HCT116 (cell line): Measurements from ENCODE around the gene SLC15A3. TPM values are rescaled to one million over a fixed set of nuclear protein-coding genes. Genes with fewer than 3 reads are reported as not detected.

Experiments
- ATAC-seq: fragments of 200-7000 bp; cut with Tn5 transposase; 2 replicates; pipeline ENCODE4 v1.9.1; 2020; ENCODE audit warnings: mild to moderate bottlenecking, moderate library complexity
- BruUV-seq: library from RNA; stranded (reverse); fragments of 400-500 nt; replicated peaks from 2 replicates; lab custom pipeline; 2021; lab: Mats Ljungman, UMichigan
- CTCF ChIA-PET: fragments of 300-600 bp; sonication (Branson Sonifier 250); formaldehyde crosslinking; loops from one replicate; lab custom pipeline; 2021; ENCODE audit warnings: antibody characterized with exemption; lab: Charles Lee
- POLR2A ChIA-PET: fragments of 300-600, 350-600 bp; sonication (Branson Sonifier 250); formaldehyde crosslinking; loops from one replicate; lab custom pipeline; 2021; ENCODE audit warnings: antibody characterized with exemption; lab: Charles Lee
- RAD21 ChIA-PET, 2 experiments: fragments of 300-600 bp; sonication (Branson Sonifier 250); formaldehyde crosslinking; loops; one replicate each; lab custom pipeline; 2023; ENCODE audit warnings: low total read pairs in 2 of 2; ENCODE audit not compliant: uncharacterized antibody in 2 of 2, unreplicated experiment in 2 of 2, low non-redundant PET in 1 of 2; lab: Charles Lee
- DNase-seq: peaks from one replicate; pipeline ENCODE4 v3.0.0-alpha.2; 2010; ENCODE audit warnings: low read depth, low spot score
- H2AFZ ChIP-seq: fragments of 200-600 bp; shearing (Covaris generic), sonication (generic); 2 replicates; pipeline ENCODE4 v1.6.1; 2017; ENCODE audit warnings: low read depth, mixed run types, mixed read lengths, antibody characterized with exemption, low read length; ENCODE audit not compliant: poor library complexity, severe bottlenecking
- H3K27ac ChIP-seq: 2 replicates; pipeline ENCODE4 v1.5.1; 2012; ENCODE audit warnings: low read depth, low read length
- H3K27me3 ChIP-seq: fragments of 200-600 bp; sonication (generic); 2 replicates; pipeline ENCODE4 v1.6.1; 2016; ENCODE audit warnings: mixed run types, low read length, mixed read lengths; ENCODE audit not compliant: insufficient read depth
- H3K36me3 ChIP-seq, 2 experiments: fragments of 200-500 bp in 1 of 2; fragments of 200-600 bp in 1 of 2; sonication (Bioruptor generic) in 1 of 2; sonication (generic) in 1 of 2; 2 replicates each; pipeline versions ENCODE4 v1.5.1 to v1.6.1; 2014 to 2016; ENCODE audit warnings: low read length in 2 of 2, inconsistent platforms in 1 of 2, mixed read lengths in 1 of 2, mixed run types in 1 of 2; ENCODE audit not compliant: insufficient read depth in 2 of 2, control insufficient read depth in 1 of 2
- H3K4me1 ChIP-seq, 2 experiments: fragments of 200-600 bp in 1 of 2; sonication (generic) in 1 of 2; 2 replicates each; pipeline versions ENCODE4 v1.5.1 to v1.6.1; 2012 to 2017; ENCODE audit warnings: low read length in 2 of 2, inconsistent platforms in 1 of 2, mild to moderate bottlenecking in 1 of 2, mixed read lengths in 1 of 2, mixed run types in 1 of 2, moderate library complexity in 1 of 2; ENCODE audit not compliant: insufficient read depth in 2 of 2, control insufficient read depth in 1 of 2
- H3K4me2 ChIP-seq: fragments of 200-600 bp; sonication (generic); 2 replicates; pipeline ENCODE4 v1.6.1; 2017; ENCODE audit warnings: mixed run types, low read length, mixed read lengths
- H3K4me3 ChIP-seq, 2 experiments: fragments of 200-600 bp in 1 of 2; sonication (generic) in 1 of 2; replicated peaks in 1 of 2; 2 replicates each; pipeline ENCODE4 v1.5.1; 2011 to 2016; ENCODE audit warnings: low read length in 2 of 2, control low read depth in 1 of 2, low read depth in 1 of 2, mild to moderate bottlenecking in 1 of 2, mixed read lengths in 1 of 2, mixed run types in 1 of 2
- H3K79me2 ChIP-seq: fragments of 200-600 bp; sonication (generic); 2 replicates; pipeline ENCODE4 v1.6.1; 2017; ENCODE audit warnings: mild to moderate bottlenecking, mixed run types, low read length, moderate library complexity, mixed read lengths; ENCODE audit not compliant: insufficient read depth
- H3K9ac ChIP-seq: fragments of 200-600 bp; sonication (generic); 2 replicates; pipeline ENCODE4 v1.6.1; 2016; ENCODE audit warnings: low read length, mixed read lengths
- H3K9me2 ChIP-seq: fragments of 200-600 bp; sonication (generic), shearing (Covaris generic); 2 replicates; pipeline ENCODE4 v1.6.1; 2017; ENCODE audit warnings: mixed run types, mild to moderate bottlenecking, moderate library complexity; ENCODE audit not compliant: insufficient read depth
- H3K9me3 ChIP-seq, 2 experiments: fragments of 200-500 bp in 1 of 2; fragments of 200-600 bp in 1 of 2; sonication (Bioruptor generic) in 1 of 2; sonication (generic) in 1 of 2; 2 replicates each; pipeline ENCODE4 v1.6.1; 2014 to 2017; ENCODE audit warnings: low read length in 2 of 2, mixed read lengths in 2 of 2, inconsistent platforms in 1 of 2, low read depth in 1 of 2, mild to moderate bottlenecking in 1 of 2, mixed run types in 1 of 2, moderate library complexity in 1 of 2; ENCODE audit not compliant: control insufficient read depth in 1 of 2, insufficient read depth in 1 of 2
- H4K20me1 ChIP-seq: fragments of 200-600 bp; sonication (generic), shearing (Covaris generic); 2 replicates; pipeline ENCODE4 v1.6.1; 2017; ENCODE audit warnings: mixed run types, mild to moderate bottlenecking, moderate library complexity; ENCODE audit not compliant: insufficient read depth
- CEBPB ChIP-seq: IDR thresholded peaks from 2 replicates; pipeline ENCODE4 v1.6.1; 2012; ENCODE audit warnings: low read depth
- CTCF ChIP-seq, 3 experiments: fragments of 200-600 bp in 1 of 3; sonication (generic) in 1 of 3; IDR thresholded peaks in 2 of 3; conservative IDR thresholded peaks in 1 of 3; 2 replicates each; pipeline ENCODE4 v1.5.1; 2012 to 2017; ENCODE audit warnings: low read depth in 2 of 3, low read length in 2 of 3, antibody characterized with exemption in 1 of 3, borderline replicate concordance in 1 of 3, control low read depth in 1 of 3, mild to moderate bottlenecking in 1 of 3, mixed read lengths in 1 of 3, mixed run types in 1 of 3, moderate library complexity in 1 of 3; ENCODE audit not compliant: insufficient read depth in 1 of 3
- ELF1 ChIP-seq: IDR thresholded peaks from 2 replicates; pipeline ENCODE4 v1.6.1; 2012; ENCODE audit warnings: low read depth, borderline replicate concordance
- EZH2 ChIP-seq: fragments of 200-600 bp; sonication (generic); IDR thresholded peaks from 2 replicates; pipeline ENCODE4 v1.6.1; 2017; ENCODE audit warnings: antibody characterized with exemption, mixed run types
- EZH2phosphoT487 ChIP-seq: fragments of 200-600 bp; IDR thresholded peaks from 2 replicates; pipeline ENCODE4 v1.6.1; 2018; ENCODE audit warnings: antibody characterized with exemption, borderline replicate concordance
- JUND ChIP-seq: IDR thresholded peaks from 2 replicates; pipeline ENCODE4 v1.6.1; 2012
- POLR2A ChIP-seq: IDR thresholded peaks from 2 replicates; pipeline ENCODE4 v1.7.0; 2011; ENCODE audit warnings: borderline replicate concordance; ENCODE audit not compliant: insufficient read depth, insufficient read length; ENCODE audit errors: extremely low read depth
- RAD21 ChIP-seq: IDR thresholded peaks from 2 replicates; pipeline ENCODE4 v1.6.1; 2012; ENCODE audit warnings: low read depth, mild to moderate bottlenecking
- REST ChIP-seq: IDR thresholded peaks from 2 replicates; pipeline ENCODE4 v1.6.1; 2012; ENCODE audit warnings: low read depth
- SP1 ChIP-seq: IDR thresholded peaks from 2 replicates; pipeline ENCODE4 v1.6.1; 2012; ENCODE audit warnings: low read depth
- TCF7L2 ChIP-seq: IDR thresholded peaks from 2 replicates; pipeline ENCODE4 v1.7.0; 2011; ENCODE audit warnings: borderline replicate concordance, inconsistent platforms; ENCODE audit not compliant: insufficient read depth, insufficient read length; ENCODE audit errors: extremely low read depth
- YY1 ChIP-seq: IDR thresholded peaks from 2 replicates; pipeline ENCODE4 v1.6.1; 2011; ENCODE audit warnings: low read length, low read depth, moderate library complexity, mild to moderate bottlenecking; ENCODE audit not compliant: insufficient replicate concordance; ENCODE audit errors: extremely low read depth
- ZFX ChIP-seq: fragments of 450-650 bp; IDR thresholded peaks from 2 replicates; pipeline ENCODE4 v1.6.1; 2017
- ZNF274 ChIP-seq: fragments of 200-500 bp; sonication (Bioruptor generic); IDR thresholded peaks from 2 replicates; pipeline ENCODE4 v1.6.1; 2014; ENCODE audit warnings: mild to moderate bottlenecking, low read depth, low read length, inconsistent platforms
- intact Hi-C: fragments of 100-400 bp; cut with micrococcal nuclease; formaldehyde crosslinking; loops from 2 replicates; pipeline ENCODE4 v1.10.0; 2022
- total RNA-seq: library from RNA; stranded (reverse); gene quantifications from one replicate; pipeline ENCODE4 v1.2.1, GENCODE V29; 2021; ENCODE audit not compliant: unreplicated experiment
- TF ChIP-seq, protein P1 (sequence below): IDR thresholded peaks from 2 replicates; pipeline ENCODE4 v1.6.1; 2012
- TF ChIP-seq, protein P2 (sequence below): IDR thresholded peaks from 2 replicates; pipeline ENCODE4 v1.6.1; 2012

Gene SLC15A3
- total RNA-seq, 1 experiment from 2014 or later: not detected

GRCh38 chr11:60895687-60896086, 56.3 kb downstream of the SLC15A3 start:
- no peak for ATAC-seq
- intact Hi-C loops: no loop called here
- Histone ChIP-seq H3K9me2 (no peaks in the 10 kb centered on the region), H2AFZ (no peak overlapping the region), H3K4me2 (no peak overlapping the region), H3K79me2 (peaks cover 7% of the 10 kb centered on the region; the same call in 1 of the 2 replicates), H3K4me3 (no peak overlapping the region), H3K4me1 (peaks cover 0 to 3% of the 10 kb centered on the region in 2 experiments; a peak in 1 of 4 replicates), H3K36me3 (peaks cover 53 to 57% of the 10 kb centered on the region in 2 experiments), H3K9ac (no peak overlapping the region), H4K20me1 (peaks cover 7% of the 10 kb centered on the region; the same call in 1 of the 2 replicates), H3K27ac (no peak overlapping the region), H3K9me3 (no peaks in the 10 kb centered on the region), H3K27me3 (no peaks in the 10 kb centered on the region)
- no peak for DNase-seq
- TF ChIP-seq, protein P1, sequence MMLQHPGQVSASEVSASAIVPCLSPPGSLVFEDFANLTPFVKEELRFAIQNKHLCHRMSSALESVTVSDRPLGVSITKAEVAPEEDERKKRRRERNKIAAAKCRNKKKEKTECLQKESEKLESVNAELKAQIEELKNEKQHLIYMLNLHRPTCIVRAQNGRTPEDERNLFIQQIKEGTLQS: no peak
- TF ChIP-seq ZNF274 (no peak), JUND (no peak), CEBPB (no peak), EZH2phosphoT487 (no peak), SP1 (no peak), ZFX (no peak), EZH2 (no peak), POLR2A (no peak), ELF1 (no peak), TCF7L2 (no peak), YY1 (no peak), CTCF (IDR thresholded peaks at IDR 0.05 in 2 of 3, conservative IDR thresholded peaks at IDR 0.05 in 1 of 3; ENCODE audit: borderline replicate concordance in 1 of 3, insufficient read depth in 1 of 3, low read depth in 2 of 3, low read length in 2 of 3) (no peak), RAD21 (no peak), REST (no peak)
- TF ChIP-seq, protein P2, sequence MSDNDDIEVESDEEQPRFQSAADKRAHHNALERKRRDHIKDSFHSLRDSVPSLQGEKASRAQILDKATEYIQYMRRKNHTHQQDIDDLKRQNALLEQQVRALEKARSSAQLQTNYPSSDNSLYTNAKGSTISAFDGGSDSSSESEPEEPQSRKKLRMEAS: no peak
- no TSS peak for BruUV-seq
- ChIA-PET RAD21 (no interaction called here), POLR2A (no interaction called here), CTCF (no interaction called here)
